Activated naive CD4-positive, alpha-beta T cell treated with Interleukin-2 at 50 U/mL for 16 hours (primary cell): Measurements from ENCODE around the gene MS4A5.
"Not testable (repeated sequence)": the region's sequence is repeated elsewhere in the genome, so short reads cannot be mapped to it uniquely, and the experiment has no call there.

Source experiments
- DNase-seq: peaks from one replicate; pipeline ENCODE4 v3.0.0-alpha.2; 2020

Gene MS4A5, protein sequence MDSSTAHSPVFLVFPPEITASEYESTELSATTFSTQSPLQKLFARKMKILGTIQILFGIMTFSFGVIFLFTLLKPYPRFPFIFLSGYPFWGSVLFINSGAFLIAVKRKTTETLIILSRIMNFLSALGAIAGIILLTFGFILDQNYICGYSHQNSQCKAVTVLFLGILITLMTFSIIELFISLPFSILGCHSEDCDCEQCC

DNA sequence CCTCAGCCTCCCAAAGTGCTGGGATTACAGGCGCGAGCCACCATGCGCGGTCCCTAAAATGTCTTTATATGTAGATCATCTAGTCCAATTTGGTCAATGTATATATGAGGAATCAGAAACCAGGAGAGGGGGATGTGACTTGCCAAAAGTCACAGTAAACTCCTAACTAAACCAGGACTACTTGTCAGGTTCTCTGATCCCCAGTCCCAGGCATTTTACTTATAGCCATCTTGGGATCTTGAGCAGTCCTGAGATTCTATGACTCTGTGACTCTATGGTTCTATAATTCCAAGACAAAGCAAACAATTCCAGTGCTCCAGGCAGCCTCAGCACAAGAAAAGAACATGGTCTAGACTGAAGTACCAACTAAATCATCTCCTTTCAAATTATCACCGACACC lies at the start of gene MS4A5:
MS4A5 (plus strand) TSS at position 301 of the 400 bp plus-strand sequence. CDS start 103 bp downstream, outside the sequence.
- no peak for DNase-seq

DNA sequence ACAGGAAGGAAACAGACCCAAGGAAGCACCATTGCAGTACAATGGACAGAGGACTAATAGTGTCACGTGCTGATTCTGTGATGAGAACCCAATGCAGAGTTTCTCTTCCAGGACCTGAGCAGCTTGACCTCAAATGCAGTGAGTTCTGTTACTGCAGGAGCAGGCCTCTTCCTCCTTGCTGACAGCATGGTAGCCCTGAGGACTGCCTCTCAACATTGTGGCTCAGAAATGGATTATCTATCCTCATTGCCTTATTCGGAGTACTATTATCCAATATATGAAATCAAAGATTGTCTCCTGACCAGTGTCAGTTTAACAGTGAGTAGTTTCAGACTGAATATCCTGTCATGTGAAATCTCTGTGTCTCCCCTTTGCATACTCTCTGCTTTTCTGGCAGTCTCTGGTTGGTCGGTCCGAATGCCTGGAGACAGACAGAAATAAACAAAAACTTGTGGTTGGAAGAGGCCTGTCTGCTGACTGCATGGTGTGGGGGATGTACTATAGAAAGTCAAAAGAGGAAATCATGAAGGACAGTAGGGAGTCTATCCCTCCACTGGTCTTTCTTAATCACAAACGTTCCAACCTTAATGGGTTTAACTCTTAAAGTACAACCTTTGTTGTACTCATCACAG lies 40.0 kb upstream of the MS4A5 start:
- no peak for DNase-seq

DNA sequence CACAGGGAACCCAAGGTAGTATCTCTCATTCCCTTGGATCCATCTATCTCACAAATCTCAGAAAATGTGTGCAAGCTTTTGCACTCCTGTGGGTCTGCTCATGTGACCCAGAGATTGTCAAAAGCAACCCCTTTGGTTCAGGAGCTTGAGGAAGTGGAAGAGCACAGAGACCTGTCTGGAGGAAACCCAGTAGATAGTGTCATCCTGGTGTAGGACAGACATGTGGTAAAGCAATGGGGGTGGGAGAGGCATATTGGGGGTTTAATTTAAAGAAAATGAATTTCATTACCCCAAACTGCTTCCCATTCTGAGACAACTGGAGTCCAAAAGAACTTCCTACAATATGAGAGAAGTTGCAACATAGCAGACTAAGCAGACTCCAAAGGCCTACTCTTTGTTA lies 39.0 kb upstream of the MS4A5 start:
- no peak for DNase-seq

DNA sequence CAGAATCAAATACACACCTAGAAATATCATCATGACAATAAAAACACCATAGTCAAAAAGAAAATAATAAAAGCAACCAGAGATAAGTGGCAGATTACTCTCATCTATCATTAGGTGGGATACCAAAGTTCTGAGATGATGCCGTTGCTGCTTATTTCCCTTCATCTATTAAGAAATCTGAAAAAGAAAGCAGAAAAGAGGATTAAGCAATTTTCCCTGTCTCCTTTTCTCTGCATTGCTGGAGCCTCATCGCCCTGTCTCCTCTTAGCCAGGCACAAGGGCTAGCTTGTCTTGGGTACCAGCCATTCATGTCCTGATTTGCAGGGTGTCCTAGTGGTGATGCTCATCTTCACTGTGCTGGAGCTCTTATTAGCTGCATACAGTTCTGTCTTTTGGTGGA lies 37.0 kb upstream of the MS4A5 start:
- DNase-seq: no peak

DNA sequence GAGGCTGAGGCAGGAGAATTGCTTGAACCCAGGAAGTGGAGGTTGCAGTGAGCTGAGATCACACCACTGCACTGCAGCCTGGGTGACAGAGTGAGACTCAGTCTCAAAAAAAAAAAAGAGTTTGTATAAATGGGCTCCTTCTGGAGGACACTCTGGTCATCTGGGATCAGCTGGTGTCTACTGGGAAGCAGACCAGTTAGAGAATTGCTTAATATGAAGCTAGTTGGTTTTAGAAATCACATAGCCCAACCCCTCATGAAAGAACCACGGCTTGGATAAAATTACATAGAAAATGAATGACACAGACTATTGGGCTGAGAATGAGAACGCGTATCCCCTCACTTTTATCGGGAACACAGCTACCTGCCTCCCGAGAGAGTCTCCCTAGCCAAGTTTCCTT lies 36.4 kb upstream of the MS4A5 start:
- no peak for DNase-seq

DNA sequence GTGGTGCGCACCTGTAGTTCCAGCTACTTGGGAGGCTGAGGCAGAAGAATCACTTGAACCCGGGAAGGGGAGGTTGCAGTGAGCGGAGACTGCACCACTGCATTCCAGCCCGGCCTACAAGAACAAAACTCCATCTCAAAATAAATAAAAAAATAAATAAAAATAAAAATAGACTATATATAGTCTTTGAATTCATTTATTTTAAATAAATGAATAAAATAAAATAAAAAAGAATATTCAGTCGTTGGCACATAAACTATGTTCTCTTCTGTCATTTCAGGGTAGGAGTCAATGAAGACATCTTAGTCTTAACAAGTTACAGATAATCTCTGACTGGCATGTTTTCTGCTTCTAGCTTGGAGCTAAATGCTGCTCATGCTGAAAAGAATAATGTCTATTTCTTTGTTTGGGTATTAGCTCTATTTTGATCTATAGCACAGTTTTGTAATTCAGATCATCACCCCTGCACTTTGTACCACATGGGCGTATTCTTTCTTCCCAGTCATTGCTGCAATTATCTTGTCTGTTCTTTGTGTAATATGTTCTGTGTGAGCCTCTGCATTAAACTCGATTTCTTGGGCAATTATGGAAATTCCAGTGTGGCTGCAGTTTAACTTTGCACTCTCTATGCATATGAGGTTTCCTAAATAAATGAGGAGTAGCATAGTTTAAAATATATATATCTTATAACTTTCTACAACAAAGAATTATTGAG lies 34.5 kb upstream of the MS4A5 start:
- no peak for DNase-seq

DNA sequence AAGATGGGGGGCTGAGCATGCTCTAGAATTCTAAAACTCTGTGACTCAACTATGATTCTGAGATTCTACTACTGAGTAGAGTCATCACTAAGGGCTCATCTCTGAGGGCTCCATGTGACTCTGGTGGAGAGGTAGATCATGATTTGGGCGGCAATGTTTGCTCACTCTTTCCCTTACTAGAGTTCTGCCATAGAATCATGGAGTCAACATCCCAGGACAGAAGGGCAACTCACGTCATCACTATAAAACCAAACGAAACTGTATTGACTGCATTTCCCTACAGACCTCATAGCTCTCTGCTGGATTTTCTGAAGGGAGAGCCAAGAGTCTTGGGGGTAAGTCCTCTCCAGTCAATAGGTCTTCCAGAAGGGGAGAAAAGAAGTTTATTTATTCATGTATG lies 33.0 kb upstream of the MS4A5 start, which contains the start of gene MS4A14:
MS4A14 (plus strand) TSS at position 78 of the 400 bp plus-strand sequence; CDS start at position 198, 120 bp downstream.
- no peak for DNase-seq

DNA sequence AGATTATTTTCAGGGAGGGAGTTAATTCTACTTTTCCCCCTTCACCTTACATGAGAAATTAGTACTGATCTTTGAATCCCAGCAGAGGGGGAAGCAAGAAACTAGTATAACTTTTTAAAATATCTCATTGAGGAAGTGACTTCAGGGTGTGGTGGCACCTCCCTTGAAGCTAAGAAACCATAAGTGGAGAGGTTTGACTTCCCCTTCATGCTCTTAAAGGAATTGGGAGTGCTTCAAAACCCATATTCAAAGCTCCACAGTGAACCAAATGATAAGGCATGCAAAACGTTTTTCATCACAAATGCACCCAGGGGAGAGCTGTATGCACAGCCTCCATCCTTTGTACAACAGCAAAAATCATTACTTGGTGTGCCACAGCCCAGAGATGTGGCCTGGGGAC lies 32.6 kb upstream of the MS4A5 start:
- no peak for DNase-seq

DNA sequence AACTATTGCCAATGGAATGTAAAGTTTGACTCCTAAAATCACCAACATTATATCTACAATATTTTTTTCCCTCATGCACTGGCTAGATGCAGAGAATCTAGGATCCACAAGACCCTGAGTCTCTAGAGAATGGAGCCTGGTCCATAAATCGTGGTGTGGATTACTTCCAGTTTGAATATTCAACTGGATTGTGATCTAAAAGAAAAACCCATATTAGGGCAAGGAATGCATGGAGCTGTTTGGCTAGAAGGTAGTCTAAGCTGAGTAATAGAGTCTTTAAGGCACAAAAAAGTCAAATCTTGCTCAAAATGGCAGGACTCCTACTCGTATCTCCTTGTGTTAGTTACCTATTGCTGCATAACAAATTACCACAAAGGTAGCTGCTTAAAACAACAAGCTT lies 9.4 kb upstream of the MS4A5 start:
- DNase-seq: no peak

DNA sequence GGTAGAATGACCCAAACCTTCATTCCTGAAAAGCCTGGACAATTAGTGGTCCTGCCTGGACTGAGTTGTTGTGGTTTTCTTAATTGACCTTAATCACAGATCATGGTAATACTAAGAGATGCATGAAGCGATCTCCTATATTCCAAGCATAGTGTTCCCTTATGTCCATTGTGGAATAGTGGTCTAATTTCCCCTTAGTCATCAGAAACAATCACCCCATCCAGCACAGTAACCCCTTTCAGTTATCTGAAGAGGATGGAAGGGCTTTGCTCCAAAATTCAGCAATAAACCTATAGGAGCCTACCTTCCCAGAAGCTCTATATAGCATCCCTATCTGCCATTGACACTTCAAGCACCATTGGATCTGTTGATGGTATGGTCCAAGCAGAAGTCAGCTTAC lies 6.8 kb upstream of the MS4A5 start:
- DNase-seq: no peak

DNA sequence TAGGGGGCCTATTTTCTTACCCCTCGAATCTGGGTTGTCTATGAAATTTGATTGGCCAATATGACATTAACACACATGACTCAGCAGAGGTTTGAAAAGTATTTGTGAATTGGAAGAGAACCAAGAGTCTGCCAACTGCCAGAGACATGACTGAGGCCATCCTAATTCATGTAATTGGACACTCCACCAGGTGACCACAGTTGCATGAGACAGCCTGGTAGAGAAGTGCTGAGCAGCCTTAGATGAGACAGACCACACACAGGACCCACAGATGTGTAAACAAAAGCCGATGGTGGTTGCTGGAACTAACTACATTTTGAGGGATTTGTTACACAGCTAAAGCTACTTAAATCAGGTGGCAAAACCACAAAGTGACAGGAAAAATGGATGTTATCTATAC lies 855 bp upstream of the MS4A5 start:
- no peak for DNase-seq

DNA sequence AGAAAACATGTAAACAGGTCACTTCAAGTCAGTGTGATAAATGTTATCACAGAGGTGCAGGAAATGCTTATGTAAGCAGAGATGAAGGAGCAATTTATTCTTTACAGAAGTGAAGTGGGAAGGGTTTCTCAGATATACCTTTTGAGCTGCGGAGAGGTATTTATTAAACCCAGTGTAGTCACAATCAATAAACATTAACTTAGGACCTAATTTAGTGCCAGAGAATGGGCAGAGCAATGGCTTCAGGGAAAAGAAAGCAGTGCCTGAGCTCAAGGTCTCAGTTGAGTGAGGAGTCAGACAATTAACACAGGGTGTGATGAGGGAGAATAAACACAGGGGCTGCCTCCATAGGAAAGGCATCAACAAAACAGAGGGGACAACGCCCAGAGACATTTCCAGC lies 1.9 kb downstream of the MS4A5 start:
- DNase-seq: no peak

DNA sequence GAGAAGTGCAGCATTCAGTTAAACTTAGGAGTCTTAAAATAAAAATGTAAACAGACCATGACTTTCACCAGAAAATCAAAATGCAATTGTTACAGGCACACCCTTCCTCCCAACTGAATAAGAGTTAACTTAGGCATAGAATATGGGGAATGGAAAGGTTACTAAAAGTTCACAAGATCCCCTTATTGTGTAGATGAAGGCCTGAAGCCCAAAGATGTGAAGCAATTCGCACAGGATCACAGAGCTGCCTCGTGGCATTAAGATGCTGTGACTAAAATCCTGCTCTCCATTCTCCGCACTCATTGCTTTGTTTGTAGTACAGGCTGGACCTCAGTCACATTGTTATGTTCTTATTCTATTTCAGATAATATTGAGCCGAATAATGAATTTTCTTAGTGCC lies 4.0 kb downstream of the MS4A5 start:
- no peak for DNase-seq

DNA sequence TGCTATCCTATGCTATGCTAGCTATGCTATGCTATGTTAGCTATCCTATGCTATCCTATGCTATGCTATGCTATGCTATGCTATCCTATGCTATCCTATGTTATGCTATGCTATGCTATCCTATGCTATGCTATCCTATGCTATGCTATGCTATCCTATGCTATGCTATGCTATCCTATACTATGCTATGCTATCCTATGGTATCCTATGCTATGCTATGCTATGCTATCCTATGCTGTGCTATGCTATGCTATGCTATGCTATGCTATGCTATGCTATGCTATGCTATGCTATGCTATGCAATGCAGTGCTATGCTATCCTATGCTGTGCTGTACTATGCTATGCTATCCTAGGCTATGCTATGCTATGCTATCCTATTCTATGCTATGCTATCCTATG lies 17.7 kb downstream of the MS4A5 start:
- no peak for DNase-seq

DNA sequence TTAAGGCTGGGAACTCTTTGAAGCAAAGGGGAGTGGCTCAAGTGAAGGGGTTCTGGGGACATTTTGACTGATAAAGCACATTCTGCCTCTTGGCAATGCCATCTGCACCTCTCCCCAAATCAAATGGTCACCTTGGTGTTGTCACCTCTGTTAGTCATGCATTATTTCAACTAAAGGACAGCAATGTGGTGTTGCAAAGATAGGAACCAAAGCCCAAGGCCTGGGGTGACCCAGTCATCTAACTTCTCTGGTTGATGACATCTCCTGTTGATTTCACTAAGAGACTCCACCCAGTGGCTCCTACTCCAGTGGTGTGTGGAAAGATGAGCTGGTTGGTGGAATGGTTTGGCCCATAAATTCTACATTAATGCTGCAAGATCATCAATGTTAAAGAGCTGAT lies 18.5 kb downstream of the MS4A5 start:
- no peak for DNase-seq

DNA sequence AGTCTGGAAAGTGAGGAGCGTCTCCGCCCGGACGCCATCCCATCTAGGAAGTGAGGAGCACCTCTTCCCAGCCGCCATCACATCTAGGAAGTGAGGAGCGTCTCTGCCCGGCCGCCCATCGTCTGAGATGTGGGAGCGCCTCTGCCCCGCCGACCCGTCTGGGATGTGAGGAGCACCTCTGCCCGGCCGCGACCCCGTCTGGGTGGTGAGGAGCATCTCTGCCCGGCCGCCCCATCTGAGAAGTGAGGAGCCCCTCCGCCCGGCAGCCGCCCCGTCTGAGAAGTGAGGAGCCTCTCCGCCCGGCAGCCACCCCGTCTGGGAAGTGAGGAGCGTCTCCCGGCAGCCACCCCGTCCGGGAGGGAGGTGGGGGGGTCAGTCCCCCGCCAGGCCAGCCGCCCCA lies 21.8 kb downstream of the MS4A5 start:
- not testable (repeated sequence) for DNase-seq

DNA sequence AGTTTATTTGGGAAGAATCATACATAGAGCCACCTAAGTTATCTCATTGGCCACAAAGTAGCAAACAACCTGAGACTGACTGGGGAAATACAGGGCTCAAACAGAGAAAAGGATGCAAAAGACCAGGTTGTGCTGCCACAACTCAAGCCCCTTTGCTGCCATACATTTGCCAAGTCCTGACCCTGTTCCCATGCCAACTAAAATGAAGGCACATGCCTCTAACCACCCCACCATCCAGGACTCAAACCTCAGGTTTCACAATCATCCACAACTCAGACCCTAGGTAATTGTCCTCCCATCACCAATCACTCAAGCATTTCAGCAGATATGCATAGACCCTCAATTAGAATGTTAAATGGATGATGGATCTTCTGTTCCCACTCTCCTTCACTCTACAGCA lies 24.8 kb downstream of the MS4A5 start:
- DNase-seq: no peak

DNA sequence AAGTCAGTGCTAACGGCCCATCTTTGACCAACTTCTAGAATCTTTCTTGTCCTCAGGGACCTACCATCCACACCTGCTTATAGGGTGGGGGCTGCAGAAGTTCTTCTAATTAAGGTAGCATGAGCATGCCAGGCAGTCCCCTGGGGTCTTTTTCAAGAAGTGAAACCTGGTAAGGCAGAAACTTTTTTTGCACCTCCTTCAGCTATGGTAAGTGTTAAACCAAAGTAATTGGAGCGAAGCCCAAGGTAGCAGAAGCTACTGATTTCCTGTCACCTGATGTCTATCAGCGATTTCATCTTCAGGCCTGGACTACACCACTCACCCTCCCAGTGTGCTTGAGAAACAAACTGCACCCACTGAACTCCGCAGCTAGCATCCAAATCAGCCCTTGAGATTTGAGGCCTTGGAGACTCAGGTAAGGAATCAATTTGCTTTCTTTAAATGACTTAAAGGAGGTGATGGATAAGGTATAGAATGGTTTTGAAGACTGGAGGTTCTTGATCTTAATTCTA lies 26.2 kb downstream of the MS4A5 start, which contains the start of gene MS4A1:
MS4A1 (plus strand) TSS at position 317 of the 512 bp plus-strand sequence. CDS start 6,528 bp downstream, outside the sequence.
- DNase-seq: no peak

DNA sequence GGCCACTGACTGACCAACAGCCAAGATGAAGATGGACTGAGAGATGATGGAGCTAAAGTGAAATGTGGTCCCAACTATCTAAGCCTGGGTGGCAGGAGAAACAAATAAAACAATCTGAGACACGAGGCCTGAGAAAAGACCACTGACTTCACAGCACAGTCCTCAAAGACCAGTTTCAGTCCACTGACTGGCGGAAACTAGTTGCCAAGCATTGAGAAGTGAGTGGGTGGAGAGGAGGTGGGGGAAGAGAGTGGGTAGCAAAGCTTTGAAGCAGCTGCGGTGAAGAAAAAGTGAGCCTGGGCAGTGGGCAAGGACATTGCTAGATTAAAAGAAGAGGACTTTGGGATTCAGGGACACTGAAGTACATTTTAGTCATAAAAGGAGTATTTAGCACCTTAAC lies 28.2 kb downstream of the MS4A5 start:
- no peak for DNase-seq

DNA sequence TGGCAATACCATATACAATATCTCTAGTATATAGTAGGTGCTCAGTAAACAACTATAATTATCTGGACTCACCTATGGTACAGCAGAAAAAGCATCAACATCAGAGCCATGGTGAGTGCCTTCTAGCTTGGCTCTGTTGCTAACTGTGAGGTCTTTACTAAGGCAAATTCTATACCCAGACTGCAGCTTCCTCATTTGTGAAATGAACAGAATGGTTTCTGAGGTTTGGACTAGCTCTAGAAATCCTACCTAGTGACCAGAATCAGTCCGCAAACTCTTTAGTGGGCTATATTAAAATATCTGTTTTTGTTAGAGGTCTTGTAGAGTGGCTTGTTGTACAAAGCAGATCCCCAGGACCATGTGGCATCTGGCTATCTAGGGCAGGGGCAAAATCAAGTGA lies 30.0 kb downstream of the MS4A5 start:
- no peak for DNase-seq

DNA sequence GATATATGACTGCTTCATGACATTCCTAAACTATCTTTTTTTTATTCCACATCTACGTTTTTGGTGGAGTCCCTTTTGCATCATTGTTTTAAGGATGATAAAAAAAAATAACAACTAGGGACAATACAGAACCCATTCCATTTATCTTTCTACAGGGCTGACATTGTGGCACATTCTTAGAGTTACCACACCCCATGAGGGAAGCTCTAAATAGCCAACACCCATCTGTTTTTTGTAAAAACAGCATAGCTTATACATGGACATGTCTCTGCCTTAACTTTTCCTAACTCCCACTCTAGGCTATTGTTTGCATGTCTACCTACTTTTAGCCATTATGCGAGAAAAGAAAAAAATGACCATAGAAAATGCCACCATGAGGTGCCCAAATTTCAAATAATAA lies 39.5 kb downstream of the MS4A5 start:
- DNase-seq: no peak

DNA sequence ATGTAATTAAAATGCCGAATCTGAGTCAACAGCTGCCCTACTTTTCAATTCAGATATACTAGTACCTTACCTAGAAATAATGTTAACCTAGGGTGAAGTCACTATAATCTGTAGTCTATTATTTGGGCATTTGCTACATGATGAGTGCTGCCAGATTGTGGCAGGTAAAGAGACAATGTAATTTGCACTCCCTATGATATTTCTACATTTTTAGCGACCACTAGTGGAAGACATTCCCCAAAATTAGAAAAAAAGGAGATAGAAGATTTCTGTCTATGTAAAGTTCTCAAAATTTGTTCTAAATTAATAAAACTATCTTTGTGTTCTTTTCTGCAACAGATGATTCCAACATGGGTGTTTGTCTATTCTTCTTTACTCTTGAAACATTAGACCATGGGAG lies 40.4 kb downstream of the MS4A5 start:
- DNase-seq: no peak

DNA sequence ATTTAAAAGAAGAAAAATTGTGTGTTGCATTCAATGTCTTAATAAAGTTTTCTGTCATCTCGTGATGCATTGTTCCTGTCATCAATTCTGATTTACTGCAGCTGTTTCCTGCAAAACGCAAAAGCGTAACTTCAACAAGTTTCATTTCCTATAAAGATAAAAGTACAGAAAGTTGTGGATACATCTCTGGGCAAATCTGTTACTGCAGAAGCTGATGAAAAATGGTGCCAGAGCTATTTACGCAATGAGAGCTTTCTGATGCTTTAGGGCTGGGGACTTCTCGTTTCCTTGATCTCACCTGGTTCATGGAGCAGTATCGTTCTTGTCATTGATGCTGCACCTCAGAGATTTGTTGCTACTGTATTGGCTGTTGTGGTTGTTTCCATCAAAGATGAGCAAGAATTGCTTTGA lies 47.7 kb downstream of the MS4A5 start:
- no peak for DNase-seq

DNA sequence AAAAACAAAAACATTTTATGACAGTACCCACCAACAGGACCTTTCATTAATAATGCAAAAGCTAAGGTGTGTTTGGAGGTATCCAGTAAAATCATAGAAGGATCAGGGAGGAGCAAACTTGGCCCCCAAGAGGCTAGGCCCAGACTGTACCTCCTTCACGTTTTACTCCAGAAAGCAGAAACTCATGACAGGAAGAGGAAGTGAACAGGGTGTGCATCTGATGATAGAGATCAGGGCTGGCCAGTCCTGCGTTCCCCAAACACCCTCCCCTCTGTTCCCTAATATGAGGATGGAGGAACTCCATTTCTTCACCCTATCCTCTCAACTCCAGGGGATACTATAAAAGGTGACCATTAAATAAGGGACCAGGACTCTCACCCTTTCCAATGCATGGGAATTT lies 53.0 kb downstream of the MS4A5 start:
- DNase-seq: no peak
